OCI-LY7 (cell line): Measurements from ENCODE around the gene OSBP2. TPM values are rescaled to one million over a fixed set of nuclear protein-coding genes. Genes with fewer than 3 reads are reported as not detected.

Source experiments
- BruUV-seq: library from RNA; stranded (reverse); fragments of 400-500 nt; replicated peaks from 2 replicates; lab custom pipeline; 2021; lab: Mats Ljungman, UMichigan
- CTCF ChIA-PET: fragments of 300-600 bp; sonication (Branson Sonifier 250); formaldehyde crosslinking; loops from one replicate; lab custom pipeline; 2022; ENCODE audit warnings: antibody characterized with exemption; ENCODE audit not compliant: unreplicated experiment; lab: Charles Lee
- POLR2A ChIA-PET: fragments of 300-600 bp; sonication (Branson Sonifier 250); formaldehyde crosslinking; loops from one replicate; lab custom pipeline; 2022; ENCODE audit warnings: antibody characterized with exemption; lab: Charles Lee
- DNase-seq: peaks from one replicate; pipeline ENCODE4 v3.0.0-alpha.2; 2015; ENCODE audit warnings: low spot score
- H2AFZ ChIP-seq: fragments of 200-600 bp; sonication (generic), shearing (Covaris generic); 2 replicates; pipeline ENCODE4 v1.6.1; 2014; ENCODE audit warnings: mild to moderate bottlenecking, antibody characterized with exemption, low read length, moderate library complexity
- H3K27ac ChIP-seq: fragments of 200-600 bp; sonication (generic); 2 replicates; pipeline ENCODE4 v1.5.1; 2014; ENCODE audit warnings: mixed run types, low read depth, mild to moderate bottlenecking, moderate library complexity, low read length, inconsistent platforms; ENCODE audit not compliant: poor library complexity, severe bottlenecking
- H3K36me3 ChIP-seq: fragments of 200-600 bp; sonication (generic); 2 replicates; pipeline ENCODE4 v1.6.1; 2014; ENCODE audit warnings: mild to moderate bottlenecking, antibody characterized with exemption, low read length, moderate library complexity, mixed read lengths; ENCODE audit not compliant: insufficient read depth
- H3K4me1 ChIP-seq: fragments of 200-600 bp; sonication (generic); 2 replicates; pipeline ENCODE4 v1.5.1; 2014; ENCODE audit warnings: mild to moderate bottlenecking, low read length; ENCODE audit not compliant: insufficient read depth, poor library complexity, severe bottlenecking
- H3K4me2 ChIP-seq: fragments of 200-600 bp; sonication (generic); 2 replicates; pipeline ENCODE4 v1.6.1; 2014; ENCODE audit warnings: mild to moderate bottlenecking, low read length
- H3K4me3 ChIP-seq: fragments of 200-600 bp; sonication (generic); 2 replicates; pipeline ENCODE4 v1.5.1; 2014; ENCODE audit warnings: mild to moderate bottlenecking, low read depth, low read length; ENCODE audit not compliant: poor library complexity, severe bottlenecking
- H3K79me2 ChIP-seq: fragments of 200-600 bp; sonication (generic); 2 replicates; pipeline ENCODE4 v1.6.1; 2016; ENCODE audit warnings: low read depth, mild to moderate bottlenecking, low read length, moderate library complexity, mixed read lengths; ENCODE audit not compliant: insufficient read depth
- H3K9me2 ChIP-seq: fragments of 200-600 bp; sonication (generic); 2 replicates; pipeline ENCODE4 v1.6.1; 2016; ENCODE audit warnings: mild to moderate bottlenecking, low read length, mixed read lengths; ENCODE audit not compliant: insufficient read depth
- H3K9me3 ChIP-seq: fragments of 200-600 bp; sonication (generic); 2 replicates; pipeline ENCODE4 v1.6.1; 2014; ENCODE audit warnings: mild to moderate bottlenecking, mixed run types, low read length, mixed read lengths
- H4K20me1 ChIP-seq: fragments of 200-600 bp; sonication (generic); 2 replicates; pipeline ENCODE4 v1.6.1; 2014; ENCODE audit warnings: mild to moderate bottlenecking, antibody characterized with exemption, low read length, moderate library complexity, mixed read lengths; ENCODE audit not compliant: insufficient read depth
- CTCF ChIP-seq: fragments of 200-600 bp; sonication (generic); conservative IDR thresholded peaks from 2 replicates; pipeline ENCODE4 v1.5.1; 2014; ENCODE audit warnings: mild to moderate bottlenecking, antibody characterized with exemption, low read length, moderate library complexity, mixed read lengths
- EZH2phosphoT487 ChIP-seq: fragments of 200-600 bp; sonication (generic); IDR thresholded peaks from 2 replicates; pipeline ENCODE4 v1.6.1; 2018; ENCODE audit warnings: low read depth, borderline replicate concordance, mild to moderate bottlenecking, mixed run types, antibody characterized with exemption, low read length, moderate library complexity, mixed read lengths
- intact Hi-C: fragments of 100-400 bp; cut with micrococcal nuclease; formaldehyde crosslinking; loops from one replicate; pipeline ENCODE4 v1.10.0; 2022; ENCODE audit not compliant: unreplicated experiment
- total RNA-seq, 2 experiments: library from RNA; depleted of rRNA in 1 of 2; stranded (reverse); fragments of >200 nt in 1 of 2; shearing (Covaris generic) in 1 of 2; gene quantifications; 2 replicates each; pipeline ENCODE4 v1.2.3, GENCODE V29; 2014 to 2022

OSBP2 gene
- total RNA-seq, 2 experiments from 2014 or later, result 0.19 to 0.34 TPM

GRCh38 chr22:30652852-30653251, 41.8 kb upstream of the OSBP2 start:
- Histone ChIP-seq H2AFZ (no peak overlapping the region), H3K4me2 (no peak overlapping the region), H3K79me2 (no peaks in the 10 kb centered on the region), H4K20me1 (no peaks in the 10 kb centered on the region), H3K4me3 (no peak overlapping the region), H3K36me3 (no peaks in the 10 kb centered on the region), H3K9me2 (no peaks in the 10 kb centered on the region), H3K27ac (no peak overlapping the region), H3K9me3 (no peaks in the 10 kb centered on the region), H3K4me1 (no peaks in the 10 kb centered on the region)
- POLR2A ChIA-PET, result no interaction called here
- intact Hi-C loops, result no loop called here
- DNase-seq, result no peak
- CTCF ChIA-PET, result no interaction called here
- TF ChIP-seq CTCF (no peak), EZH2phosphoT487 (no peak)
- BruUV-seq, result no TSS peak

GRCh38 chr22:30654361-30654760, 40.3 kb upstream of the OSBP2 start:
- H3K4me3 ChIP-seq, result no peak overlapping the region
- no peak overlapping the region for H3K27ac ChIP-seq
- intact Hi-C loops, result no loop called here
- DNase-seq, result no peak
- no peak overlapping the region for H2AFZ ChIP-seq
- H3K4me2 ChIP-seq, result no peak overlapping the region
- BruUV-seq, result no TSS peak
- ChIA-PET CTCF (no interaction called here), POLR2A (no interaction called here)
- H3K36me3 ChIP-seq, result no peaks in the 10 kb centered on the region
- TF ChIP-seq CTCF (no peak), EZH2phosphoT487 (no peak)
- no peaks in the 10 kb centered on the region for H3K9me3 ChIP-seq
- no peaks in the 10 kb centered on the region for H3K4me1 ChIP-seq
- no peaks in the 10 kb centered on the region for H4K20me1 ChIP-seq
- H3K79me2 ChIP-seq, result no peaks in the 10 kb centered on the region
- H3K9me2 ChIP-seq, result no peaks in the 10 kb centered on the region

- Histone ChIP-seq H3K9me3 (no peaks in the 10 kb centered on the region), H3K36me3 (no peaks in the 10 kb centered on the region), H2AFZ (no peak overlapping the region), H3K79me2 (no peaks in the 10 kb centered on the region), H3K27ac (no peak overlapping the region), H3K9me2 (no peaks in the 10 kb centered on the region), H3K4me2 (no peak overlapping the region), H4K20me1 (no peaks in the 10 kb centered on the region), H3K4me3 (no peak overlapping the region), H3K4me1 (no peaks in the 10 kb centered on the region)
- no peak for DNase-seq
- intact Hi-C loops, result no loop called here
- BruUV-seq, result no TSS peak
- CTCF ChIA-PET, result no interaction called here
- POLR2A ChIA-PET, result no interaction called here
- TF ChIP-seq CTCF (no peak), EZH2phosphoT487 (no peak)
Observed at GRCh38 chr22:30655532-30655931, 39.1 kb upstream of the OSBP2 start.
